Gastrocnemius medialis (tissue), 4 donors: ENCODE measurements around the gene C2orf76.

Source experiments
- CTCF ChIP-seq, 5 experiments: fragments of 450-650 bp in 3 of 5; fragments of 200-600 bp in 2 of 5; sonication (generic) in 2 of 5; IDR thresholded peaks in 4 of 5; conservative IDR thresholded peaks in 1 of 5; 1 replicate in 4 of 5; 2 replicates in 1 of 5; pipeline ENCODE4 v1.5.1; 2016 to 2019; ENCODE audit warnings: antibody characterized with exemption in 5 of 5, mild to moderate bottlenecking in 3 of 5, moderate library complexity in 3 of 5
- POLR2A ChIP-seq, 2 donors: fragments of 450-650 bp; IDR thresholded peaks; one replicate each; pipeline ENCODE4 v1.6.1; 2017; ENCODE audit warnings: antibody characterized with exemption in 2 of 2, mild to moderate bottlenecking in 2 of 2, moderate library complexity in 2 of 2

GRCh38 chr2:119259296-119259860, 107.3 kb downstream of the C2orf76 start:
- TF ChIP-seq POLR2A (IDR thresholded peaks at IDR 0.05) (no peak), CTCF (IDR thresholded peaks at IDR 0.05 in 4 of 5, conservative IDR thresholded peaks at IDR 0.05 in 1 of 5) (no peak)
